GM12878 (cell line): ENCODE data around the gene KANSL3.

Source experiments
- CTCF ChIP-seq, 3 experiments: IDR thresholded peaks in 2 of 3; conservative IDR thresholded peaks in 1 of 3; 2 replicates each; pipeline ENCODE4 v1.5.1; 2011; ENCODE audit warnings: low read depth in 3 of 3, low read length in 3 of 3, mild to moderate bottlenecking in 3 of 3, control low read depth in 2 of 3, moderate library complexity in 2 of 3, inconsistent platforms in 1 of 3, mixed read lengths in 1 of 3; ENCODE audit not compliant: control insufficient read depth in 2 of 3, insufficient read depth in 1 of 3; ENCODE audit errors: extremely low read depth in 1 of 3
- NFYA ChIP-seq: IDR thresholded peaks from 2 replicates; pipeline ENCODE4 v1.6.1; 2011; ENCODE audit warnings: low read depth, mild to moderate bottlenecking, low read length, improper control_type of control experiment, borderline replicate concordance
- PKNOX1 ChIP-seq: fragments of 450-650 bp; IDR thresholded peaks from 2 replicates; pipeline ENCODE4 v1.6.1; 2016; ENCODE audit warnings: mild to moderate bottlenecking
- RB1 ChIP-seq: fragments of 450-650 bp; formaldehyde crosslinking; IDR thresholded peaks from 2 replicates; pipeline ENCODE4 v1.6.1; 2017; ENCODE audit warnings: mild to moderate bottlenecking, borderline replicate concordance
- YY1 ChIP-seq: IDR thresholded peaks from 2 replicates; pipeline ENCODE4 v1.6.1; 2011; ENCODE audit warnings: low read depth, mild to moderate bottlenecking, low read length

- TF ChIP-seq CTCF (IDR thresholded peaks at IDR 0.05 in 2 of 3, conservative IDR thresholded peaks at IDR 0.05 in 1 of 3; ENCODE audit: control insufficient read depth in 2 of 3, extremely low read depth in 1 of 3, insufficient read depth in 1 of 3, low read depth in 3 of 3, low read length in 3 of 3) (no peak), PKNOX1 (no peak), NFYA (no peak), YY1 (no peak), RB1 (no peak)
Measured at GRCh38 chr2:96558485-96558884, 79.6 kb downstream of the KANSL3 start.
